ENCODE measurements around the gene B4GAT1.

DNA sequence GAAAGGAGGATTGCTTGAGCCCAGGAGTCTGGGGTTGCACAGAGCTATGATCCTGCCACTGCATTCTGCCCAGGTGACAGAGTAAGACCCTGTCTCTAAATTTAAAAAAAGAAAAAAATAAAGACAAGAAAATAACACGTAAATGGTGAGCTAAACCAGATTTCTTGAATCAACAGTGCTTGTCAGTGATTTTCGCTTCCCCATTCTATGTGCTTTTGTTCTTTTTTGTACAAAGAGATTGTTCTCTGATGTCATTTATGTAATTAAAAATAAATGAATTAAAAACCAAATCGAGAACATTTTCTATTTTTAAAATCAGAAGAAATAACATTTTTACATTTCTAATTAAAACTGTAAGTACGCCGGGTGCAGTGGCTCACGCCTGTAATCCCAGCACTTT lies 43.9 kb upstream of the B4GAT1 start:
- no peak for TF ChIP-seq EP300 (IDR thresholded peaks at IDR 0.05; ENCODE audit: borderline replicate concordance in 1 of 2, control insufficient read depth in 1 of 2, low read depth in 2 of 2, low read length in 2 of 2)
- no peak for TF ChIP-seq KLF5 (IDR thresholded peaks at IDR 0.05; ENCODE audit: partially characterized antibody)
- TF ChIP-seq, protein P1, sequence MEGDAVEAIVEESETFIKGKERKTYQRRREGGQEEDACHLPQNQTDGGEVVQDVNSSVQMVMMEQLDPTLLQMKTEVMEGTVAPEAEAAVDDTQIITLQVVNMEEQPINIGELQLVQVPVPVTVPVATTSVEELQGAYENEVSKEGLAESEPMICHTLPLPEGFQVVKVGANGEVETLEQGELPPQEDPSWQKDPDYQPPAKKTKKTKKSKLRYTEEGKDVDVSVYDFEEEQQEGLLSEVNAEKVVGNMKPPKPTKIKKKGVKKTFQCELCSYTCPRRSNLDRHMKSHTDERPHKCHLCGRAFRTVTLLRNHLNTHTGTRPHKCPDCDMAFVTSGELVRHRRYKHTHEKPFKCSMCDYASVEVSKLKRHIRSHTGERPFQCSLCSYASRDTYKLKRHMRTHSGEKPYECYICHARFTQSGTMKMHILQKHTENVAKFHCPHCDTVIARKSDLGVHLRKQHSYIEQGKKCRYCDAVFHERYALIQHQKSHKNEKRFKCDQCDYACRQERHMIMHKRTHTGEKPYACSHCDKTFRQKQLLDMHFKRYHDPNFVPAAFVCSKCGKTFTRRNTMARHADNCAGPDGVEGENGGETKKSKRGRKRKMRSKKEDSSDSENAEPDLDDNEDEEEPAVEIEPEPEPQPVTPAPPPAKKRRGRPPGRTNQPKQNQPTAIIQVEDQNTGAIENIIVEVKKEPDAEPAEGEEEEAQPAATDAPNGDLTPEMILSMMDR (IDR thresholded peaks at IDR 0.05 in 2 of 3, conservative IDR thresholded peaks at IDR 0.05 in 1 of 3; ENCODE audit: control insufficient read depth in 2 of 3, extremely low read depth in 1 of 3, insufficient read depth in 1 of 3, low read depth in 3 of 3, low read length in 3 of 3) = no peak
- TF ChIP-seq POLR2A (IDR thresholded peaks at IDR 0.05; ENCODE audit: low read depth, low read length) = no peak
- TF ChIP-seq TCF3 (IDR thresholded peaks at IDR 0.05; ENCODE audit: borderline replicate concordance, insufficient read depth, low read depth, low read length) = no peak
- no peak for TF ChIP-seq RBBP5 (conservative IDR thresholded peaks at IDR 0.05)
- no peak for TF ChIP-seq TCF12 (IDR thresholded peaks at IDR 0.05; ENCODE audit: low read depth, low read length)
- TF ChIP-seq HDAC2 (IDR thresholded peaks at IDR 0.05) = no peak
- peak; percentile 62 for TF ChIP-seq ATF7 (IDR thresholded peaks at IDR 0.05; ENCODE audit: low read depth)
- no peak for TF ChIP-seq DPF2 (IDR thresholded peaks at IDR 0.05)
- TF ChIP-seq POLR2AphosphoS5 (IDR thresholded peaks at IDR 0.05; ENCODE audit: low read length) = no peak
- TF ChIP-seq STAT1 (conservative IDR thresholded peaks at IDR 0.05) = no peak
